Motor neuron (in vitro differentiated cells): ENCODE results near the gene SCN5A. TPM values are rescaled to one million over a fixed set of nuclear protein-coding genes. Genes with fewer than 3 reads are reported as not detected.
A peak's percentile ranks its signal among the peaks of the same experiment; 100 is the strongest.

Source experiments
- ATAC-seq, 8 experiments: fragments of 200-7000 bp; cut with Tn5 transposase; replicated peaks in 6 of 8; 2 replicates each; pipeline ENCODE4 v1.8.0; 2021; ENCODE audit warnings: mild to moderate bottlenecking in 8 of 8, moderate library complexity in 8 of 8
- H3K27ac ChIP-seq, 2 donors: fragments of 250-450 bp; sonication (Bioruptor Pico); 2 replicates each; pipeline ENCODE4 v1.9.0; 2021; ENCODE audit warnings: antibody characterized with exemption in 2 of 2, mild to moderate bottlenecking in 2 of 2, moderate library complexity in 1 of 2
- H3K4me1 ChIP-seq, 2 donors: fragments of 250-450 bp; sonication (Bioruptor Pico); replicated peaks in 1 of 2; 2 replicates each; pipeline ENCODE4 v1.6.1; 2021; ENCODE audit warnings: antibody characterized with exemption in 2 of 2, mild to moderate bottlenecking in 2 of 2, moderate library complexity in 1 of 2
- H3K4me3 ChIP-seq, 5 donors: fragments of 250-450 bp; sonication (Bioruptor Pico); 2 replicates each; pipeline ENCODE4 v1.9.0; 2021; ENCODE audit warnings: antibody characterized with exemption in 5 of 5, mild to moderate bottlenecking in 5 of 5, moderate library complexity in 4 of 5
- WGBS, 10 experiments: fragments of 450-650 bp; shearing (Covaris generic); methylation state at CpG; one replicate each; pipeline ENCODE4 v1.0.0; 2022; 5-methylcytosine and 5-hydroxymethylcytosine counted together
- in situ Hi-C, 9 experiments: fragments of 400-800 bp; cut with MboI; loops; one replicate each; pipeline ENCODE4 v1.15.0; 2021; ENCODE audit warnings: low sequenced_read_pairs in 9 of 9, low pct_unique_long_range_greater_than_20kb in 2 of 9; ENCODE audit not compliant: unreplicated experiment in 9 of 9
- total RNA-seq, 8 experiments: library from RNA; unstranded; fragments of 300-600 nt; gene quantifications; 2 replicates each; pipeline versions ENCODE4 v1.2.3 to v1.2.4, GENCODE V29; 2022

SCN5A gene
- total RNA-seq, 8 experiments from 2014 or later, result 0.11 to 2.8 (median 0.58) TPM

GRCh38 chr3:38634111-38634510, 15.4 kb downstream of the SCN5A start:
- Histone ChIP-seq H3K27ac (no peak overlapping the region), H3K4me3 (no peak overlapping the region), H3K4me1 (no peaks in the 10 kb centered on the region)
- no peak for ATAC-seq
- in situ Hi-C loops, result loop anchor here in 3 of 9 experiments (25.0 kb wide), 1 partner anchor 97 kb away; no protein-coding TSS in a partner anchor
- 12 to 82% (median 55%) methylated on average over 1 to 8 of the region's 11 CpGs; no CpG with 5 or more reads in 2 of the 10 experiments for WGBS, 10 experiments

GRCh38 chr3:38632989-38633388, 16.5 kb downstream of the SCN5A start:
- in situ Hi-C loops, result loop anchor here in 3 of 9 experiments (25.0 kb wide), 1 partner anchor 96 kb away; no protein-coding TSS in a partner anchor
- Histone ChIP-seq H3K27ac (no peak overlapping the region), H3K4me1 (no peaks in the 10 kb centered on the region), H3K4me3 (no peak overlapping the region)
- no peak for ATAC-seq
- 40 to 84% methylated on average over 2 to 6 of the region's 12 CpGs; no CpG with 5 or more reads in 8 of the 10 experiments for WGBS, 10 experiments

GRCh38 chr3:38630606-38631005, 18.9 kb downstream of the SCN5A start:
- 43% methylated on average over 1 of the region's 5 CpGs; no CpG with 5 or more reads in 9 of the 10 experiments for WGBS, 10 experiments
- no peak overlapping the region for H3K4me3 ChIP-seq
- in situ Hi-C loops, result loop anchor here in 3 of 9 experiments (25.0 kb wide), 1 partner anchor 93 kb away; no protein-coding TSS in a partner anchor
- ATAC-seq, result no peak
- H3K27ac ChIP-seq, result no peak overlapping the region
- no peaks in the 10 kb centered on the region for H3K4me1 ChIP-seq

- 61 to 100% methylated on average over 3 to 6 of the region's 8 CpGs; no CpG with 5 or more reads in 8 of the 10 experiments for WGBS, 10 experiments
- no peak overlapping the region for H3K27ac ChIP-seq
- H3K4me1 ChIP-seq, result no peaks in the 10 kb centered on the region
- in situ Hi-C loops, result loop anchor here in 3 of 9 experiments (25.0 kb wide), 1 partner anchor 93 kb away; no protein-coding TSS in a partner anchor
- no peak overlapping the region for H3K4me3 ChIP-seq
- ATAC-seq, result no peak
Observed at GRCh38 chr3:38630070-38630469, 19.4 kb downstream of the SCN5A start.

GRCh38 chr3:38628835-38629234, 20.7 kb downstream of the SCN5A start:
- in situ Hi-C loops, result loop anchor here in 3 of 9 experiments (25.0 kb wide), 1 partner anchor 92 kb away; no protein-coding TSS in a partner anchor
- 33 to 87% (median 63%) methylated on average over 3 to 5 of the region's 5 CpGs; no CpG with 5 or more reads in 6 of the 10 experiments for WGBS, 10 experiments

GRCh38 chr3:38627956-38628355, 21.5 kb downstream of the SCN5A start:
- Histone ChIP-seq H3K27ac (no peak overlapping the region), H3K4me1 (no peaks in the 10 kb centered on the region), H3K4me3 (no peak overlapping the region)
- WGBS, 10 experiments, result 40 to 80% (median 67%) methylated on average over 1 of the region's 4 CpGs; no CpG with 5 or more reads in 7 of the 10 experiments
- peak in 4 of 8 experiments; percentile 45 to 73 (median 62) for ATAC-seq
- in situ Hi-C loops, result loop anchor here in 3 of 9 experiments (25.0 kb wide), 1 partner anchor 91 kb away; no protein-coding TSS in a partner anchor

More at GRCh38 chr3:38628835-38629234, 20.7 kb downstream of the SCN5A start:
- Histone ChIP-seq H3K4me1 (no peaks in the 10 kb centered on the region), H3K27ac (no peak overlapping the region), H3K4me3 (no peak overlapping the region)
- no peak for ATAC-seq

- Histone ChIP-seq H3K4me3 (no peak overlapping the region), H3K4me1 (no peaks in the 10 kb centered on the region), H3K27ac (no peak overlapping the region)
- 60 to 100% (median 77%) methylated on average over 1 to 4 of the region's 5 CpGs; no CpG with 5 or more reads in 6 of the 10 experiments for WGBS, 10 experiments
- in situ Hi-C loops, result loop anchor here in 3 of 9 experiments (25.0 kb wide), 1 partner anchor 89 kb away; no protein-coding TSS in a partner anchor
- no peak for ATAC-seq
Observed at GRCh38 chr3:38626171-38626570, 23.3 kb downstream of the SCN5A start.

- no peak overlapping the region for H3K27ac ChIP-seq
- 64 to 72% (median 65%) methylated on average over 2 to 3 of the region's 10 CpGs; no CpG with 5 or more reads in 7 of the 10 experiments for WGBS, 10 experiments
- no peaks in the 10 kb centered on the region for H3K4me1 ChIP-seq
- no peak overlapping the region for H3K4me3 ChIP-seq
- in situ Hi-C loops, result no loop called here
- ATAC-seq, result peak in 2 of 8 experiments; percentile 24 to 77
Observed at GRCh38 chr3:38623539-38623938, 25.9 kb downstream of the SCN5A start.

- no peak overlapping the region for H3K27ac ChIP-seq
- H3K4me1 ChIP-seq, result no peaks in the 10 kb centered on the region
- H3K4me3 ChIP-seq, result no peak overlapping the region
- WGBS, 10 experiments, result 0 to 100% (median 90%) methylated on average over 1 to 7 of the region's 10 CpGs; no CpG with 5 or more reads in 5 of the 10 experiments
- no peak for ATAC-seq
- in situ Hi-C loops, result no loop called here
Observed at GRCh38 chr3:38622336-38622735, 27.2 kb downstream of the SCN5A start.

GRCh38 chr3:38620236-38620635, 29.3 kb downstream of the SCN5A start:
- H3K4me3 ChIP-seq, result no peak overlapping the region
- H3K27ac ChIP-seq, result no peak overlapping the region
- no peaks in the 10 kb centered on the region for H3K4me1 ChIP-seq
- in situ Hi-C loops, result no loop called here
- ATAC-seq, result no peak
- 30 to 100% (median 83%) methylated on average over 1 to 2 of the region's 5 CpGs; no CpG with 5 or more reads in 5 of the 10 experiments for WGBS, 10 experiments

GRCh38 chr3:38618343-38618742, 31.1 kb downstream of the SCN5A start:
- Histone ChIP-seq H3K27ac (no peak overlapping the region), H3K4me3 (no peak overlapping the region), H3K4me1 (no peaks in the 10 kb centered on the region)
- in situ Hi-C loops, result no loop called here
- no peak for ATAC-seq
- 33 to 100% (median 100%) methylated on average over 1 to 3 of the region's 5 CpGs; no CpG with 5 or more reads in 3 of the 10 experiments for WGBS, 10 experiments

GRCh38 chr3:38617586-38617985, 31.9 kb downstream of the SCN5A start:
- no peak for ATAC-seq
- in situ Hi-C loops, result no loop called here
- 0 to 71% (median 63%) methylated on average over 1 to 3 of the region's 5 CpGs; no CpG with 5 or more reads in 6 of the 10 experiments for WGBS, 10 experiments
- no peak overlapping the region for H3K4me3 ChIP-seq
- H3K4me1 ChIP-seq, result no peaks in the 10 kb centered on the region
- H3K27ac ChIP-seq, result no peak overlapping the region

- in situ Hi-C loops, result no loop called here
- no peak for ATAC-seq
- WGBS, 10 experiments, result 80% methylated on average over 1 of the region's 5 CpGs; no CpG with 5 or more reads in 8 of the 10 experiments
- H3K27ac ChIP-seq, result no peak overlapping the region
- no peaks in the 10 kb centered on the region for H3K4me1 ChIP-seq
- no peak overlapping the region for H3K4me3 ChIP-seq
Observed at GRCh38 chr3:38617137-38617536, 32.4 kb downstream of the SCN5A start.
